H1 (cell line): Measurements from ENCODE around the gene ABHD10. TPM values are rescaled to one million over a fixed set of nuclear protein-coding genes. Genes with fewer than 3 reads are reported as not detected.

Experiments used
- CTCF ChIA-PET: fragments of 300-600 bp; sonication (Branson Sonifier 250); formaldehyde crosslinking; loops from one replicate; lab custom pipeline; 2021; ENCODE audit not compliant: partially characterized antibody; lab: Charles Lee
- POLR2A ChIA-PET: fragments of 300-600 bp; sonication (Branson Sonifier 250); formaldehyde crosslinking; loops from one replicate; lab custom pipeline; 2021; ENCODE audit warnings: inconsistent platforms; ENCODE audit not compliant: partially characterized antibody; lab: Charles Lee
- DNase-seq, 2 experiments: peaks; one replicate each; pipeline versions ENCODE4 v3.0.0 to v3.0.0-alpha.2; 2010 to 2022; ENCODE audit warnings: low spot score in 2 of 2, low read depth in 1 of 2, mixed read lengths in 1 of 2
- FAIRE-seq: peaks from 2 replicates; lab custom pipeline; 2011; peaks lifted over from hg19 to GRCh38; lab: Jason Lieb, UNC
- H2AFZ ChIP-seq: 2 replicates; pipeline ENCODE4 v1.8.1; 2012; ENCODE audit warnings: low read length, inconsistent platforms
- H2AK5ac ChIP-seq: 2 replicates; pipeline ENCODE4 v1.6.1; 2013; ENCODE audit warnings: low read depth, low read length
- H2BK120ac ChIP-seq: replicated peaks from 2 replicates; pipeline ENCODE3; 2013; ENCODE audit warnings: low read depth, low read length, inconsistent platforms
- H2BK12ac ChIP-seq: 2 replicates; pipeline ENCODE4 v1.6.1; 2013; ENCODE audit warnings: low read depth, low read length
- H2BK15ac ChIP-seq: 2 replicates; pipeline ENCODE4 v1.6.1; 2013; ENCODE audit warnings: low read length
- H2BK20ac ChIP-seq: 2 replicates; pipeline ENCODE4 v1.6.1; 2013; ENCODE audit warnings: low read length
- H2BK5ac ChIP-seq: 2 replicates; pipeline ENCODE4 v1.6.1; 2013; ENCODE audit warnings: low read depth, low read length
- H3K14ac ChIP-seq: 2 replicates; pipeline ENCODE4 v1.6.1; 2013; ENCODE audit warnings: inconsistent platforms; ENCODE audit not compliant: insufficient read length
- H3K18ac ChIP-seq: 2 replicates; pipeline ENCODE4 v1.6.1; 2013; ENCODE audit warnings: low read length; ENCODE audit errors: extremely low read depth
- H3K23ac ChIP-seq: 2 replicates; pipeline ENCODE4 v1.6.1; 2013; ENCODE audit warnings: inconsistent platforms; ENCODE audit not compliant: insufficient read length
- H3K23me2 ChIP-seq: 2 replicates; pipeline ENCODE4 v1.6.1; 2013; ENCODE audit warnings: low read depth, low read length
- H3K27ac ChIP-seq: 2 replicates; pipeline ENCODE4 v1.6.1; 2011; ENCODE audit warnings: low read depth, low read length, inconsistent platforms
- H3K27me3 ChIP-seq, 4 experiments: replicated peaks in 1 of 4; 1 replicate in 1 of 4; 2 replicates in 3 of 4; pipeline versions ENCODE4 v1.6.1 to v1.8.1; 2011 to 2013; ENCODE audit warnings: low read length in 3 of 4, mild to moderate bottlenecking in 3 of 4, inconsistent platforms in 2 of 4, mixed read lengths in 2 of 4, moderate library complexity in 1 of 4; ENCODE audit not compliant: control insufficient read depth in 3 of 4, insufficient read depth in 3 of 4; ENCODE audit errors: extremely low read depth in 1 of 4
- H3K36me3 ChIP-seq, 4 experiments: 2 replicates each; pipeline versions ENCODE4 v1.6.1 to v1.8.1; 2011 to 2013; ENCODE audit warnings: mild to moderate bottlenecking in 4 of 4, low read length in 3 of 4, moderate library complexity in 2 of 4, control low read depth in 1 of 4, inconsistent platforms in 1 of 4; ENCODE audit not compliant: insufficient read depth in 4 of 4, control insufficient read depth in 2 of 4
- H3K4ac ChIP-seq: replicated peaks from 2 replicates; pipeline ENCODE3; 2013; ENCODE audit warnings: low read length, low read depth, mixed read lengths, inconsistent platforms; ENCODE audit not compliant: insufficient read length
- H3K4me1 ChIP-seq, 4 experiments: replicated peaks in 1 of 4; 1 replicate in 1 of 4; 2 replicates in 3 of 4; pipeline versions ENCODE4 v1.6.1 to v1.8.1; 2011 to 2013; ENCODE audit warnings: low read length in 3 of 4, inconsistent platforms in 2 of 4, mixed read lengths in 1 of 4; ENCODE audit not compliant: insufficient read depth in 4 of 4, control insufficient read depth in 3 of 4
- H3K4me2 ChIP-seq, 2 experiments: 2 replicates each; pipeline versions ENCODE4 v1.6.1 to v1.8.1; 2011 to 2013; ENCODE audit warnings: low read depth in 2 of 2, low read length in 2 of 2, control low read depth in 1 of 2, inconsistent platforms in 1 of 2, mild to moderate bottlenecking in 1 of 2; ENCODE audit not compliant: insufficient read depth in 1 of 2
- H3K4me3 ChIP-seq, 4 experiments: fragments of 200-600, 300-600 bp in 1 of 4; sonication (generic), shearing (Covaris generic), sonication (Bioruptor Twin) in 1 of 4; 2 replicates each; pipeline versions ENCODE4 v1.5.1 to v1.8.1; 2011 to 2016; ENCODE audit warnings: low read length in 4 of 4, low read depth in 3 of 4, control low read depth in 2 of 4, inconsistent platforms in 2 of 4, mild to moderate bottlenecking in 2 of 4, mixed read lengths in 1 of 4, moderate library complexity in 1 of 4; ENCODE audit not compliant: insufficient read depth in 2 of 4; ENCODE audit errors: extremely low read depth in 1 of 4
- H3K56ac ChIP-seq: replicated peaks from 2 replicates; pipeline ENCODE3; 2013; ENCODE audit warnings: low read depth, mild to moderate bottlenecking, mixed read lengths, low read length, inconsistent platforms; ENCODE audit not compliant: insufficient read length
- H3K79me1 ChIP-seq: 2 replicates; pipeline ENCODE4 v1.6.1; 2013; ENCODE audit warnings: low read depth, low read length, control low read depth
- H3K79me2 ChIP-seq, 2 experiments: 2 replicates each; pipeline versions ENCODE4 v1.6.1 to v1.8.1; 2012 to 2013; ENCODE audit warnings: low read length in 2 of 2, mild to moderate bottlenecking in 2 of 2, inconsistent platforms in 1 of 2; ENCODE audit not compliant: insufficient read depth in 2 of 2, control insufficient read depth in 1 of 2
- H3K9ac ChIP-seq, 4 experiments: replicated peaks in 1 of 4; 1 replicate in 1 of 4; 2 replicates in 3 of 4; pipeline versions ENCODE4 v1.6.1 to v1.8.1; 2011 to 2013; ENCODE audit warnings: low read depth in 3 of 4, low read length in 3 of 4, control low read depth in 2 of 4, mild to moderate bottlenecking in 2 of 4, moderate library complexity in 2 of 4, inconsistent platforms in 1 of 4; ENCODE audit errors: extremely low read depth in 1 of 4
- H3K9me3 ChIP-seq, 2 experiments: 2 replicates each; pipeline versions ENCODE4 v1.6.1 to v1.8.1; 2012 to 2013; ENCODE audit warnings: mild to moderate bottlenecking in 2 of 2, moderate library complexity in 2 of 2, control low read depth in 1 of 2, inconsistent platforms in 1 of 2, low read depth in 1 of 2, low read length in 1 of 2, mixed read lengths in 1 of 2; ENCODE audit not compliant: insufficient read depth in 2 of 2
- H4K20me1 ChIP-seq, 2 experiments: replicated peaks in 1 of 2; 2 replicates each; pipeline versions ENCODE3 to v1.8.1; 2011 to 2013; ENCODE audit warnings: inconsistent platforms in 2 of 2, low read length in 2 of 2, mild to moderate bottlenecking in 1 of 2; ENCODE audit not compliant: insufficient read depth in 2 of 2, control insufficient read depth in 1 of 2
- H4K5ac ChIP-seq: 2 replicates; pipeline ENCODE4 v1.6.1; 2013; ENCODE audit warnings: low read length, low read depth, mixed read lengths, inconsistent platforms; ENCODE audit not compliant: insufficient read length
- H4K8ac ChIP-seq: 2 replicates; pipeline ENCODE4 v1.8.0; 2013; ENCODE audit warnings: mild to moderate bottlenecking, moderate library complexity, low read length, inconsistent platforms; ENCODE audit not compliant: insufficient read depth; ENCODE audit errors: extremely low read depth
- H4K91ac ChIP-seq: replicated peaks from 2 replicates; pipeline ENCODE3; 2013; ENCODE audit warnings: low read length, mixed read lengths, inconsistent platforms; ENCODE audit not compliant: insufficient read length
- BRCA1 ChIP-seq: IDR thresholded peaks from 2 replicates; pipeline ENCODE4 v1.6.1; 2012; ENCODE audit warnings: low read depth, low read length, improper control_type of control experiment
- HDAC6 ChIP-seq: IDR thresholded peaks from one replicate; pipeline ENCODE4 v1.7.1; 2012; ENCODE audit warnings: low read depth, mild to moderate bottlenecking, inconsistent platforms, low read length, moderate library complexity
- PHF8 ChIP-seq: fragments of 200-600 bp; sonication (generic); conservative IDR thresholded peaks from 2 replicates; pipeline ENCODE4 v1.7.1; 2012; ENCODE audit warnings: low read depth, mild to moderate bottlenecking, inconsistent platforms, low read length, moderate library complexity
- SIN3A ChIP-seq, 2 experiments: IDR thresholded peaks in 1 of 2; conservative IDR thresholded peaks in 1 of 2; 2 replicates each; pipeline ENCODE4 v1.6.1; 2011 to 2012; ENCODE audit warnings: low read length in 2 of 2, improper control_type of control experiment in 1 of 2, low read depth in 1 of 2, mild to moderate bottlenecking in 1 of 2
- WGBS, 2 experiments: shearing (Covaris generic) in 1 of 2; methylation state at CpG; one replicate each; pipeline versions ENCODE4 v1.1.6 to v1.1.7; 2013 to 2015; ENCODE audit warnings: low lambda C conversion rate in 2 of 2, mixed read lengths in 2 of 2, inconsistent platforms in 1 of 2, low coverage in 1 of 2, missing lambda C conversion rate in 1 of 2; ENCODE audit not compliant: insufficient replicate concordance in 2 of 2, insufficient coverage in 1 of 2, insufficient read length in 1 of 2; ENCODE audit errors: extremely low coverage in 1 of 2, missing lambda C conversion rate in 1 of 2; 5-methylcytosine and 5-hydroxymethylcytosine counted together
- polyA plus RNA-seq, 7 experiments: library from polyadenylated mRNA; depleted of rRNA in 3 of 7; stranded (reverse) in 5 of 7; unstranded in 2 of 7; fragments of >200 nt in 5 of 7; fragments of 200-250 nt in 2 of 7; gene quantifications; 1 replicate in 5 of 7; 2 replicates in 1 of 7; 4 replicates in 1 of 7; pipeline versions ENCODE4 v1.2.1 to v1.2.3, GENCODE V29; 2011 to 2013; ENCODE audit warnings: missing spikeins in 2 of 7, mixed read lengths in 2 of 7
- total RNA-seq: library from RNA; stranded (reverse); fragmentation: NEBNext Ultra II Directional; extraction: Animal tissue kit (Norgen Biotek cat#: 25700); gene quantifications from 2 replicates; pipeline ENCODE4 v1.2.1, GENCODE V29; 2021

Gene ABHD10
- total and polyA plus RNA-seq, 2 of the 8 experiments (the other 6 are each of a cell fraction or from before 2014, with no cell fraction given): 10.9 to 24.6 TPM

GRCh38 chr3:111984636-111985298 lies 5.9 kb downstream of the ABHD10 start:
- WGBS, 2 experiments: 78% methylated on average over 2 of the region's 2 CpGs; no CpG with 5 or more reads in 1 of the 2 experiments
- Histone ChIP-seq H3K36me3 (peaks cover 0 to 8% (median 4%) of the 10 kb centered on the region in 4 experiments; a peak in 3 of 8 replicates), H4K5ac (no peak overlapping the region), H3K18ac (no peak overlapping the region), H2AK5ac (no peak overlapping the region), H3K9me3 (no peaks in the 10 kb centered on the region), H2AFZ (no peak overlapping the region), H3K27ac (no peak overlapping the region), H2BK5ac (no peak overlapping the region), H3K4me2 (no peak overlapping the region), H4K20me1 (peaks cover 0 to 2% of the 10 kb centered on the region in 2 experiments), H3K23ac (no peak overlapping the region), H3K9ac (no peak overlapping the region), H4K8ac (no peak overlapping the region), H2BK20ac (no peak overlapping the region), H3K23me2 (no peaks in the 10 kb centered on the region), H2BK15ac (no peak overlapping the region), H3K4ac (no peak overlapping the region), H3K4me1 (no peaks in the 10 kb centered on the region), H4K91ac (no peak overlapping the region), H3K79me1 (no peaks in the 10 kb centered on the region; the same call in 1 of the 2 replicates), H3K14ac (no peak overlapping the region), H3K27me3 (no peaks in the 10 kb centered on the region), H2BK120ac (no peak overlapping the region), H3K79me2 (peaks cover 0 to 12% of the 10 kb centered on the region in 2 experiments; a peak in 3 of 4 replicates), H2BK12ac (no peak overlapping the region), H3K4me3 (no peak overlapping the region), H3K56ac (no peak overlapping the region)
- ChIA-PET POLR2A (interaction anchor here (0.7 kb wide), 1 partner anchor 15 kb away, joined by 3 read pairs; no protein-coding TSS in a partner anchor), CTCF (interaction anchor here (1.0 to 1.9 kb wide), 2 partner anchors 14 to 29 kb away, joined by 4 to 7 read pairs; partner anchors contain the start of gene TAGLN3)
- no peak for FAIRE-seq
- DNase-seq: no peak
- TF ChIP-seq HDAC6 (no peak), BRCA1 (no peak), PHF8 (no peak), SIN3A (conservative IDR thresholded peaks at IDR 0.05 in 1 of 2, IDR thresholded peaks at IDR 0.05 in 1 of 2; ENCODE audit: low read depth in 1 of 2, low read length in 2 of 2) (no peak)
